ENCODE results near the gene MAGI2. TPM values are rescaled to one million over a fixed set of nuclear protein-coding genes. Genes with fewer than 3 reads are reported as not detected.

Gene MAGI2
- total RNA-seq, 1 experiment from 2014 or later: 0.22 TPM

- TF ChIP-seq RAD21 (IDR thresholded peaks at IDR 0.05; ENCODE audit: low read depth): no peak
- TF ChIP-seq ELF1 (IDR thresholded peaks at IDR 0.05; ENCODE audit: borderline replicate concordance, low read depth): no peak
- TF ChIP-seq TCF7L2 (IDR thresholded peaks at IDR 0.05; ENCODE audit: borderline replicate concordance, extremely low read depth, insufficient read depth, insufficient read length): no peak
- no peak for TF ChIP-seq JUND (IDR thresholded peaks at IDR 0.05)
- no peak for TF ChIP-seq ZNF274 (IDR thresholded peaks at IDR 0.05; ENCODE audit: low read depth, low read length)
- no peak for TF ChIP-seq EGR1 (IDR thresholded peaks at IDR 0.05; ENCODE audit: low read depth)
- no peak for TF ChIP-seq ZFX (IDR thresholded peaks at IDR 0.05)
- TF ChIP-seq SIN3A (IDR thresholded peaks at IDR 0.05; ENCODE audit: low read depth): no peak
- no peak for TF ChIP-seq EZH2phosphoT487 (IDR thresholded peaks at IDR 0.05; ENCODE audit: borderline replicate concordance)
- TF ChIP-seq SP1 (IDR thresholded peaks at IDR 0.05; ENCODE audit: low read depth): no peak
- TF ChIP-seq POLR2AphosphoS5 (IDR thresholded peaks at IDR 0.05; ENCODE audit: low read depth, low read length): no peak
- TF ChIP-seq SRF (IDR thresholded peaks at IDR 0.05; ENCODE audit: low read depth): no peak
- TF ChIP-seq, protein P1, sequence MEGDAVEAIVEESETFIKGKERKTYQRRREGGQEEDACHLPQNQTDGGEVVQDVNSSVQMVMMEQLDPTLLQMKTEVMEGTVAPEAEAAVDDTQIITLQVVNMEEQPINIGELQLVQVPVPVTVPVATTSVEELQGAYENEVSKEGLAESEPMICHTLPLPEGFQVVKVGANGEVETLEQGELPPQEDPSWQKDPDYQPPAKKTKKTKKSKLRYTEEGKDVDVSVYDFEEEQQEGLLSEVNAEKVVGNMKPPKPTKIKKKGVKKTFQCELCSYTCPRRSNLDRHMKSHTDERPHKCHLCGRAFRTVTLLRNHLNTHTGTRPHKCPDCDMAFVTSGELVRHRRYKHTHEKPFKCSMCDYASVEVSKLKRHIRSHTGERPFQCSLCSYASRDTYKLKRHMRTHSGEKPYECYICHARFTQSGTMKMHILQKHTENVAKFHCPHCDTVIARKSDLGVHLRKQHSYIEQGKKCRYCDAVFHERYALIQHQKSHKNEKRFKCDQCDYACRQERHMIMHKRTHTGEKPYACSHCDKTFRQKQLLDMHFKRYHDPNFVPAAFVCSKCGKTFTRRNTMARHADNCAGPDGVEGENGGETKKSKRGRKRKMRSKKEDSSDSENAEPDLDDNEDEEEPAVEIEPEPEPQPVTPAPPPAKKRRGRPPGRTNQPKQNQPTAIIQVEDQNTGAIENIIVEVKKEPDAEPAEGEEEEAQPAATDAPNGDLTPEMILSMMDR (IDR thresholded peaks at IDR 0.05 in 2 of 3, conservative IDR thresholded peaks at IDR 0.05 in 1 of 3; ENCODE audit: borderline replicate concordance in 1 of 3, insufficient read depth in 1 of 3, low read depth in 2 of 3, low read length in 2 of 3): no peak
- H3K9ac ChIP-seq (ENCODE audit: low read length): no peak overlapping the region
- H3K9me3 ChIP-seq (ENCODE audit: control insufficient read depth in 1 of 2, insufficient read depth in 1 of 2, low read depth in 1 of 2, low read length in 2 of 2): no peaks in the 10 kb centered on the region
- ATAC-seq (no peak), DNase-seq (ENCODE audit: low read depth, low spot score) (no peak)
- H3K4me2 ChIP-seq (ENCODE audit: low read length): no peak overlapping the region
- H4K20me1 ChIP-seq (ENCODE audit: insufficient read depth): no peaks in the 10 kb centered on the region
- RAD21 ChIA-PET (ENCODE audit: low non-redundant PET in 1 of 2, low total read pairs in 2 of 2, uncharacterized antibody in 2 of 2, unreplicated experiment in 2 of 2): no interaction called here
- no peaks in the 10 kb centered on the region; the same call in 1 of the 2 replicates for H3K9me2 ChIP-seq (ENCODE audit: insufficient read depth)
- no peak overlapping the region for H3K4me3 ChIP-seq (replicated peaks in 1 of 2; ENCODE audit: low read depth in 1 of 2, low read length in 2 of 2)
- H3K79me2 ChIP-seq (ENCODE audit: insufficient read depth, low read length): no peaks in the 10 kb centered on the region
- no peak overlapping the region for H2AFZ ChIP-seq (ENCODE audit: low read depth, low read length, poor library complexity, severe bottlenecking)
- no peaks in the 10 kb centered on the region for H3K27me3 ChIP-seq (ENCODE audit: insufficient read depth, low read length)
- POLR2A ChIA-PET: interaction anchor here (0.6 kb wide), 1 partner anchor 144 kb away, joined by 3 read pairs; no protein-coding TSS in a partner anchor
- CTCF ChIA-PET: no interaction called here
- no peaks in the 10 kb centered on the region for H3K4me1 ChIP-seq (ENCODE audit: control insufficient read depth in 1 of 2, insufficient read depth in 2 of 2, low read length in 2 of 2)
- no peak overlapping the region for H3K27ac ChIP-seq (ENCODE audit: low read depth, low read length)
- BruUV-seq (replicated peaks): no TSS peak
- intact Hi-C loops (cut with micrococcal nuclease): no loop called here
- H3K36me3 ChIP-seq (ENCODE audit: control insufficient read depth in 1 of 2, insufficient read depth in 2 of 2, low read length in 2 of 2): no peaks in the 10 kb centered on the region
Measured at GRCh38 chr7:78709658-78710057, 743.8 kb downstream of the MAGI2 start.
